Epithelial cell of prostate (primary cell): ENCODE data around the gene APOO.

Experiments
- DNase-seq: peaks from one replicate; pipeline ENCODE4 v3.0.0-alpha.2; 2011; ENCODE audit warnings: low read depth, low spot score
- H3K27ac ChIP-seq: fragments of 450-650 bp; 2 replicates; pipeline ENCODE4 v1.5.1; 2017; ENCODE audit warnings: mild to moderate bottlenecking

APOO gene

DNA sequence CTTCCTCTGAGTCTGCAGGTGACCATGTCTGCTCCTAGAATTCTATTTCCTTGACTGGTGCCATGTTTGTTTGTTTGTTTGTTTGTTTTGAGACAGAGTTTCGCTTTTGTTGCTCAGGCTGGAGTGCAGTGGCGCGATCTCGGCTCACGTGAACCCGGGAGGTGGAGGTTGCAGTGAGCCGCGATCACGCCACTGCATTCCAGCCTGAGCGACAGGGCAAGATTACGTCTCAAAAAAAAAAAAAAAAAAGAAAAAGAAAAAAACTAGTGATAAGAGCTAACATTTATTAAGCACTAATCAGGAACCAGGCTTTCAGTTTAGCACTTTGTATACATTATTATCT, 117.6 kb downstream of the APOO start:
- DNase-seq: no peak
- no peak overlapping the region for H3K27ac ChIP-seq

GRCh38 chrX:23789386-23790154, 118.2 kb downstream of the APOO start:
- DNase-seq: no peak
- H3K27ac ChIP-seq: no peak overlapping the region

GRCh38 chrX:23788946-23789345, 118.8 kb downstream of the APOO start:
- H3K27ac ChIP-seq: peak overlapping the region; percentile 51
- no peak for DNase-seq

DNA sequence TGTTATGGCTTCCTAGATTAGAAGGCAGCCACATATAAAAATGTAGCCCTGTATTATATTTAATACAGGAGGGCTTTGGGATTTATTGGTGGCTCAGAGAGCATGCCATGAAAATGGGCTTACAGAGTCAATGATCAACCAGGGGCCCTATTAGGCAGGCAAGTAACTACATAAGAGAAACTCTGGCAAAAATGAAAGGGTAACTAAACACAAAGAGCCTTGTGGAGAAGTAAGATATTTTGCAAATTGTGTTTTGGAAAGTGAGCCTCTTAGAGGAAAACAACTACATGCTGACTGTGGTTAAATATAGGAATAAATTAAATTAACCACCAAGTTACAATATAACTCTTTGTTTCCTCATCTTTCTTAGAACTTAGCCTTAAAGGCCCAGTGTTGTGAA, 119.2 kb downstream of the APOO start:
- no peak for DNase-seq
- H3K27ac ChIP-seq: peak overlapping the region; percentile 51

GRCh38 chrX:23787745-23788118, 120.0 kb downstream of the APOO start:
- no peak for DNase-seq
- H3K27ac ChIP-seq: peak overlapping the region; percentile 51

GRCh38 chrX:23786268-23786815, 121.4 kb downstream of the APOO start:
- DNase-seq: no peak
- peak overlapping the region; percentile 97 for H3K27ac ChIP-seq

GRCh38 chrX:23785580-23785979, 122.2 kb downstream of the APOO start:
- DNase-seq: no peak
- peak overlapping the region; percentile 97 for H3K27ac ChIP-seq

- peak overlapping the region; percentile 97 for H3K27ac ChIP-seq
- DNase-seq: no peak
Measured at GRCh38 chrX:23784470-23785331, 123.0 kb downstream of the APOO start.

GRCh38 chrX:23783589-23784469, 123.9 kb downstream of the APOO start:
- DNase-seq: no peak
- H3K27ac ChIP-seq: peak overlapping the region; percentile 97
